Measurements from ENCODE around the gene RNASET2.

The RNASET2 gene

GRCh38 chr6:166936079-166936787 is 20.1 kb downstream of the RNASET2 start:
- TF ChIP-seq REST (IDR thresholded peaks at IDR 0.05; ENCODE audit: insufficient read depth in 1 of 2, low read depth in 2 of 2, low read length in 2 of 2) (no peak), FOXP2 (optimal IDR thresholded peaks at IDR 0.05; ENCODE audit: borderline replicate concordance, extremely low read depth, extremely low read length, insufficient read depth) (no peak), TAF1 (IDR thresholded peaks at IDR 0.05; ENCODE audit: borderline replicate concordance, insufficient read depth, low read length) (no peak), POLR2AphosphoS5 (IDR thresholded peaks at IDR 0.05; ENCODE audit: low read depth, low read length) (no peak), SIN3A (IDR thresholded peaks at IDR 0.05; ENCODE audit: borderline replicate concordance, insufficient read depth, low read length) (no peak)

- TF ChIP-seq TAF1 (IDR thresholded peaks at IDR 0.05; ENCODE audit: borderline replicate concordance, insufficient read depth, low read length), result no peak
- TF ChIP-seq SIN3A (IDR thresholded peaks at IDR 0.05; ENCODE audit: borderline replicate concordance, insufficient read depth, low read length), result no peak
- no peak for TF ChIP-seq REST (IDR thresholded peaks at IDR 0.05; ENCODE audit: insufficient read depth in 1 of 2, low read depth in 2 of 2, low read length in 2 of 2)
- no peak for TF ChIP-seq POLR2AphosphoS5 (IDR thresholded peaks at IDR 0.05; ENCODE audit: low read depth, low read length)
- no peak for TF ChIP-seq FOXP2 (optimal IDR thresholded peaks at IDR 0.05; ENCODE audit: borderline replicate concordance, extremely low read depth, extremely low read length, insufficient read depth)
These were observed 21.0 kb downstream of the RNASET2 start for GRCh38 chr6:166935353-166935752.

GRCh38 chr6:166934174-166934573 is 22.2 kb downstream of the RNASET2 start:
- no peak for TF ChIP-seq POLR2AphosphoS5 (IDR thresholded peaks at IDR 0.05; ENCODE audit: low read depth, low read length)
- TF ChIP-seq REST (IDR thresholded peaks at IDR 0.05; ENCODE audit: insufficient read depth in 1 of 2, low read depth in 2 of 2, low read length in 2 of 2), result no peak
- no peak for TF ChIP-seq SIN3A (IDR thresholded peaks at IDR 0.05; ENCODE audit: borderline replicate concordance, insufficient read depth, low read length)
- no peak for TF ChIP-seq FOXP2 (optimal IDR thresholded peaks at IDR 0.05; ENCODE audit: borderline replicate concordance, extremely low read depth, extremely low read length, insufficient read depth)
- no peak for TF ChIP-seq TAF1 (IDR thresholded peaks at IDR 0.05; ENCODE audit: borderline replicate concordance, insufficient read depth, low read length)

GRCh38 chr6:166933396-166933795 is 23.0 kb downstream of the RNASET2 start:
- TF ChIP-seq REST (IDR thresholded peaks at IDR 0.05; ENCODE audit: insufficient read depth in 1 of 2, low read depth in 2 of 2, low read length in 2 of 2) (no peak), SIN3A (IDR thresholded peaks at IDR 0.05; ENCODE audit: borderline replicate concordance, insufficient read depth, low read length) (no peak)

GRCh38 chr6:166932616-166933015 is 23.7 kb downstream of the RNASET2 start:
- TF ChIP-seq FOXP2 (optimal IDR thresholded peaks at IDR 0.05; ENCODE audit: borderline replicate concordance, extremely low read depth, extremely low read length, insufficient read depth) (no peak), TAF1 (IDR thresholded peaks at IDR 0.05; ENCODE audit: borderline replicate concordance, insufficient read depth, low read length) (no peak), REST (IDR thresholded peaks at IDR 0.05; ENCODE audit: insufficient read depth in 1 of 2, low read depth in 2 of 2, low read length in 2 of 2) (no peak), SIN3A (IDR thresholded peaks at IDR 0.05; ENCODE audit: borderline replicate concordance, insufficient read depth, low read length) (no peak), POLR2AphosphoS5 (IDR thresholded peaks at IDR 0.05; ENCODE audit: low read depth, low read length) (no peak)
